Trophoblast cell (in vitro differentiated cells and primary cell): ENCODE measurements around the gene MFSD8.
"Not testable (repeated sequence)": the region's sequence is repeated elsewhere in the genome, so short reads cannot be mapped to it uniquely, and the experiment has no call there.

Experiments
- DNase-seq, 2 donors: peaks; one replicate each; pipeline ENCODE4 v3.0.0-alpha.2; 2016
- H2AFZ ChIP-seq: 2 replicates; pipeline ENCODE4 v1.6.1; 2013; ENCODE audit warnings: low read length, moderate library complexity, mild to moderate bottlenecking; ENCODE audit not compliant: insufficient read depth, poor library complexity
- H2AK5ac ChIP-seq: 2 replicates; pipeline ENCODE4 v1.6.1; 2013; ENCODE audit warnings: mild to moderate bottlenecking, low read length
- H2BK120ac ChIP-seq: 2 replicates; pipeline ENCODE4 v1.6.1; 2013; ENCODE audit warnings: low read length, mild to moderate bottlenecking, moderate library complexity; ENCODE audit not compliant: insufficient read depth, poor library complexity
- H2BK12ac ChIP-seq: 2 replicates; pipeline ENCODE4 v1.6.1; 2013; ENCODE audit warnings: mild to moderate bottlenecking, low read length, moderate library complexity
- H2BK5ac ChIP-seq: 2 replicates; pipeline ENCODE4 v1.6.1; 2013; ENCODE audit warnings: low read length, low read depth, moderate library complexity, mild to moderate bottlenecking; ENCODE audit not compliant: poor library complexity
- H3K14ac ChIP-seq: 2 replicates; pipeline ENCODE4 v1.6.1; 2013; ENCODE audit warnings: mild to moderate bottlenecking, low read length
- H3K18ac ChIP-seq: 2 replicates; pipeline ENCODE4 v1.6.1; 2013; ENCODE audit warnings: mild to moderate bottlenecking, low read length
- H3K23ac ChIP-seq: 2 replicates; pipeline ENCODE4 v1.6.1; 2013; ENCODE audit warnings: low read length
- H3K27ac ChIP-seq: 2 replicates; pipeline ENCODE4 v1.5.1; 2013; ENCODE audit warnings: low read depth, mild to moderate bottlenecking, inconsistent platforms, low read length, moderate library complexity
- H3K27me3 ChIP-seq: 2 replicates; pipeline ENCODE4 v1.6.1; 2013; ENCODE audit warnings: inconsistent platforms, mild to moderate bottlenecking, low read length, moderate library complexity; ENCODE audit not compliant: insufficient read depth
- H3K36me3 ChIP-seq, 2 experiments: 1 replicate in 1 of 2; 2 replicates in 1 of 2; pipeline ENCODE4 v1.6.1; 2013; ENCODE audit warnings: low read length in 2 of 2, mild to moderate bottlenecking in 2 of 2, moderate library complexity in 1 of 2; ENCODE audit not compliant: insufficient read depth in 2 of 2, control insufficient read depth in 1 of 2
- H3K4ac ChIP-seq: 2 replicates; pipeline ENCODE4 v1.6.1; 2013; ENCODE audit warnings: low read depth, mild to moderate bottlenecking, low read length, moderate library complexity
- H3K4me1 ChIP-seq, 2 experiments: 1 replicate in 1 of 2; 2 replicates in 1 of 2; pipeline ENCODE4 v1.6.1; 2013; ENCODE audit warnings: low read length in 2 of 2, mild to moderate bottlenecking in 2 of 2, moderate library complexity in 1 of 2; ENCODE audit not compliant: insufficient read depth in 2 of 2, control insufficient read depth in 1 of 2
- H3K4me2 ChIP-seq: 2 replicates; pipeline ENCODE4 v1.6.1; 2013; ENCODE audit warnings: inconsistent platforms, mild to moderate bottlenecking, low read length, moderate library complexity
- H3K4me3 ChIP-seq: 2 replicates; pipeline ENCODE4 v1.5.1; 2013; ENCODE audit warnings: mild to moderate bottlenecking, low read depth, low read length, inconsistent platforms
- H3K79me1 ChIP-seq: one replicate; pipeline ENCODE4 v1.6.1; 2013; ENCODE audit warnings: low read length
- H3K79me2 ChIP-seq: 2 replicates; pipeline ENCODE4 v1.6.1; 2013; ENCODE audit warnings: low read length, mild to moderate bottlenecking; ENCODE audit not compliant: control insufficient read depth, insufficient read depth, poor library complexity
- H3K9ac ChIP-seq: 2 replicates; pipeline ENCODE4 v1.6.1; 2013; ENCODE audit warnings: mild to moderate bottlenecking, low read length
- H3K9me3 ChIP-seq: 2 replicates; pipeline ENCODE4 v1.6.1; 2013; ENCODE audit warnings: low read depth, mild to moderate bottlenecking, control low read depth, inconsistent platforms, low read length; ENCODE audit not compliant: insufficient read depth
- H4K12ac ChIP-seq: 2 replicates; pipeline ENCODE4 v1.6.1; 2013; ENCODE audit warnings: low read depth, mild to moderate bottlenecking, low read length, moderate library complexity
- H4K8ac ChIP-seq: 2 replicates; pipeline ENCODE4 v1.6.1; 2013; ENCODE audit warnings: low read depth, mild to moderate bottlenecking, low read length, moderate library complexity
- H4K91ac ChIP-seq: one replicate; pipeline ENCODE4 v1.6.1; 2013; ENCODE audit warnings: low read depth, mild to moderate bottlenecking, low read length, moderate library complexity
- WGBS: extraction: QIAGEN DNeasy Blood & Tissue Kit; methylation state at CpG from one replicate; pipeline ENCODE4 v1.1.7; 2013; ENCODE audit warnings: missing lambda C conversion rate; ENCODE audit not compliant: insufficient read length, insufficient coverage; ENCODE audit errors: extremely low coverage; 5-methylcytosine and 5-hydroxymethylcytosine counted together

Gene MFSD8

GRCh38 chr4:127964426-127965061 lies 429 bp downstream of the MFSD8 start:
- not testable (repeated sequence) for H3K23ac ChIP-seq, H3K79me1 ChIP-seq, H3K9me3 ChIP-seq, DNase-seq, H2AK5ac ChIP-seq, H2BK12ac ChIP-seq, H3K27me3 ChIP-seq, H3K4me1 ChIP-seq, H3K36me3 ChIP-seq
- Histone ChIP-seq H2AFZ (peak overlapping the region; percentile 76), H3K4me3 (peak overlapping the region; percentile 88), H4K12ac (peak overlapping the region; percentile 72), H2BK5ac (peak overlapping the region; percentile 48), H3K4ac (peak overlapping the region; percentile 48), H3K18ac (peak overlapping the region; percentile 71), H3K4me2 (peak overlapping the region; percentile 68), H2BK120ac (peak overlapping the region; percentile 27), H3K27ac (peak overlapping the region; percentile 72), H3K9ac (peak overlapping the region; percentile 91), H4K91ac (peak overlapping the region; percentile 74), H3K79me2 (peaks cover 11% of the 10 kb centered on the region), H3K14ac (peak overlapping the region; percentile 63), H4K8ac (peak overlapping the region; percentile 90)
- WGBS = no CpG with 5 or more reads among the region's 41 CpGs

- H3K4me3 ChIP-seq = peak overlapping the region; percentile 68
- peaks cover 11% of the 10 kb centered on the region for H3K79me2 ChIP-seq
- H2BK12ac ChIP-seq, DNase-seq, H3K14ac ChIP-seq, H3K23ac ChIP-seq, H3K79me1 ChIP-seq, H3K36me3 ChIP-seq, H3K27me3 ChIP-seq, H3K9me3 ChIP-seq, H3K27ac ChIP-seq, H2BK120ac ChIP-seq, H4K91ac ChIP-seq, H3K4me1 ChIP-seq, H2BK5ac ChIP-seq, H3K9ac ChIP-seq, H2AFZ ChIP-seq, H4K8ac ChIP-seq, H4K12ac ChIP-seq, H2AK5ac ChIP-seq, H3K18ac ChIP-seq: not testable (repeated sequence)
- H3K4me2 ChIP-seq = peak overlapping the region; percentile 62
- no CpG with 5 or more reads among the region's 35 CpGs for WGBS
- peak overlapping the region; percentile 34 for H3K4ac ChIP-seq
Observed at GRCh38 chr4:127963633-127964398, 1.2 kb downstream of the MFSD8 start.

GRCh38 chr4:127959794-127960193 lies 5.2 kb downstream of the MFSD8 start:
- no CpG with 5 or more reads among the region's 1 CpG for WGBS
- no peak overlapping the region for H3K27ac ChIP-seq

DNA sequence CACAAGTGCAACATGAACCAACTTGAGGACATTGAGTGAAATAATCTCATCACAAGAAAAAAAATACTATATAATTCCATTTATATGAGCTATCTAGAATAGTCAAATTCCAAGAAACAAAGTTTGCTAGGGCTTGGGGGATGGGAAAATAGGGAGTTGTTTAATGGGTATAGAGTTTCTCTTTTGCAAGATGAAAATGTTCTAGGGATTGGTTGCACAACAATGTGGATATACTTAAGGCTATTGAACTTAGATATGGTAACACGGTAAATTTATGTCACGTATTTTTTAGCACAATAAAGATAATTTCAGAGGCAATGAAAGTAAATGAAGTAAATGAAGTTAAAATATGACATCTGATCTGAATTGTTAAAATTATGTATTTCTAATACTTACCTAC lies 7.9 kb downstream of the MFSD8 start:
- Histone ChIP-seq H3K4me2 (no peak overlapping the region), H3K4ac (no peak overlapping the region), H3K36me3 (peaks cover 6 to 10% of the 10 kb centered on the region in 2 experiments), H3K27me3 (no peaks in the 10 kb centered on the region), H2AK5ac (no peak overlapping the region), H2BK120ac (no peak overlapping the region), H2AFZ (no peak overlapping the region), H4K8ac (no peak overlapping the region), H3K23ac (no peak overlapping the region), H3K14ac (no peak overlapping the region), H3K27ac (no peak overlapping the region), H3K9ac (no peak overlapping the region), H3K79me1 (no peaks in the 10 kb centered on the region), H3K4me3 (no peak overlapping the region), H2BK5ac (no peak overlapping the region), H3K9me3 (no peaks in the 10 kb centered on the region), H3K4me1 (no peaks in the 10 kb centered on the region), H2BK12ac (no peak overlapping the region), H4K12ac (no peak overlapping the region), H4K91ac (no peak overlapping the region), H3K79me2 (no peaks in the 10 kb centered on the region), H3K18ac (no peak overlapping the region)
- no peak for DNase-seq
- WGBS = no CpG with 5 or more reads among the region's 2 CpGs

More at GRCh38 chr4:127959794-127960193, 5.2 kb downstream of the MFSD8 start:
- peak in 1 of 2 donors; percentile 75 for DNase-seq
- H3K79me2 ChIP-seq = peaks cover 4% of the 10 kb centered on the region
- no peak overlapping the region for H2AFZ ChIP-seq
- no peak overlapping the region for H3K4me2 ChIP-seq
- no peaks in the 10 kb centered on the region for H3K4me1 ChIP-seq
- no peak overlapping the region for H2BK12ac ChIP-seq
- H3K79me1 ChIP-seq = peaks cover under 1% of the 10 kb centered on the region
- no peaks in the 10 kb centered on the region for H3K27me3 ChIP-seq
- H4K91ac ChIP-seq = no peak overlapping the region
- peaks cover 0 to 6% of the 10 kb centered on the region in 2 experiments for H3K36me3 ChIP-seq
- no peak overlapping the region for H2BK5ac ChIP-seq
- no peak overlapping the region for H2BK120ac ChIP-seq
- no peak overlapping the region for H3K4me3 ChIP-seq
- H3K9ac ChIP-seq = no peak overlapping the region
- H3K18ac ChIP-seq = no peak overlapping the region
- H3K9me3 ChIP-seq = no peaks in the 10 kb centered on the region
- H3K23ac ChIP-seq = no peak overlapping the region
- H4K8ac ChIP-seq = no peak overlapping the region
- no peak overlapping the region for H4K12ac ChIP-seq
- no peak overlapping the region for H3K14ac ChIP-seq
- H2AK5ac ChIP-seq = no peak overlapping the region
- H3K4ac ChIP-seq = no peak overlapping the region
